ENCODE results near the gene DCST1.

Gene DCST1

GRCh38 chr1:155014709-155015508, 18.7 kb upstream of the DCST1 start:
- no peak for DNase-seq

GRCh38 chr1:155015527-155016230, 17.9 kb upstream of the DCST1 start:
- DNase-seq, result no peak

GRCh38 chr1:155016231-155016831, 17.3 kb upstream of the DCST1 start:
- no peak for DNase-seq

- DNase-seq, result peak; percentile 87 to 89
Observed at GRCh38 chr1:155017041-155017945, 16.3 kb upstream of the DCST1 start.

GRCh38 chr1:155017946-155018316, 15.7 kb upstream of the DCST1 start:
- DNase-seq, result no peak

- DNase-seq, result no peak
Observed at GRCh38 chr1:155018617-155019348, 14.8 kb upstream of the DCST1 start.

- DNase-seq, result no peak
Observed at GRCh38 chr1:155019377-155020245, 14.0 kb upstream of the DCST1 start.

- no peak for DNase-seq
Observed at GRCh38 chr1:155022136-155022926, 11.3 kb upstream of the DCST1 start.

GRCh38 chr1:155022927-155023236, 10.7 kb upstream of the DCST1 start:
- DNase-seq, result peak; percentile 21 to 44

GRCh38 chr1:155023627-155024026, 10.0 kb upstream of the DCST1 start:
- no peak for DNase-seq

- DNase-seq, result no peak
Observed at GRCh38 chr1:155024315-155024714, 9.3 kb upstream of the DCST1 start.

GRCh38 chr1:155026154-155026553, 7.5 kb upstream of the DCST1 start:
- DNase-seq, result no peak

GRCh38 chr1:155026588-155026987, 7.0 kb upstream of the DCST1 start:
- no peak for DNase-seq

- no peak for DNase-seq
Observed at GRCh38 chr1:155029513-155030242, 3.9 kb upstream of the DCST1 start.

GRCh38 chr1:155030243-155030795, 3.3 kb upstream of the DCST1 start:
- DNase-seq, result no peak

GRCh38 chr1:155030899-155031298, 2.7 kb upstream of the DCST1 start:
- DNase-seq, result no peak

- no peak for DNase-seq
Observed at GRCh38 chr1:155032886-155033285, 738 bp upstream of the DCST1 start.

- DNase-seq, result no peak
Observed at GRCh38 chr1:155034318-155035208, 939 bp downstream of the DCST1 start.

Measured in NCI-H187 (cell line).